Medulla oblongata (tissue), 1 donor: ENCODE results near the gene KCNJ16.
A peak's percentile ranks its signal among the peaks of the same experiment; 100 is the strongest.

Experiments
- DNase-seq: peaks from one replicate; pipeline ENCODE4 v3.0.0-alpha.2; 2015; ENCODE audit errors: extremely low spot score

Gene KCNJ16

DNA sequence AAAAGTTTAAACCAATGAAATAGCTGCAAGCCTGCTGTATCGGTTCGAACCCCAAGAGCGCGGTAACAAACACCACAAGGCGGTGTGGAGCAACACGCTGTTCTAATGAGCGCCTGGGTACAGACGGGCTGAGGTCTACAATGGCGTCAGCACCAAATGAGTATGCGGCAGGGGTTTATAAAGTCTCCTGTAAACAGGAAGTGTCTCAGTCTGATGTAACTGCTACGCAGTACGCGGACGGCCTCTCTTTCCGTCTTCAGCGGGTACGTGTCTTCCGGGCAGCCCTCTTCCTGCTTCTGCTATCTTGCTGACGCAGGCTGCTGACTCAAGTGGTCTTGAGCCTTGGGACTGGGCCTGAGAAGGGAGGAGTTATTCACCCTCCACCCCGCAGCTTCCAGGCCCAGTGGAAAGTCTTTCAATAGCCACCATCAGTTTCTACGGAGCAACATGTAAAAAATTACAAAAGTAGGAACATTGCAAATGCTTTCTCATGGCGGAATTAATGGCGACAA is 53.8 kb downstream of the KCNJ16 start:
- no peak for DNase-seq

DNA sequence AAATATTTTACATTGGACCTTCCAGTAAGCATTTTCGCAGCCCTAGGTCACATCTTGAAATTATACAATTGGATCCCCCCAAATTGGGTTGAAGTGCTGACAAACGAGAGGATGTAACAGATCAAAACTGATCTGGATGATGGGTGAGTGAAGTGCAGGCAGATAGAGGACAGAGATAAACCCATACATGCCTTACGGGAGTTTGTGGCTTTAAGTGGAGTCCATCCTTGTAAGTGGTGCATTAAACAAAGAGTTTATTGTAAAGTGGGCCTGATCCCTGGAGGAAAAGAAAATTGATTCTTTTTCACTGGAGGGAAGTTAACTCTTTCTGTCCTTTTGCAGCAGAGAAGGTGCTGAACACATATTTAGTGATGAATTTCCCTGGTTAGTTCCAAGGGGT is 55.3 kb downstream of the KCNJ16 start:
- DNase-seq, result no peak

- DNase-seq, result no peak
These were observed 57.5 kb downstream of the KCNJ16 start for GRCh38 chr17:70132505-70132904.

DNA sequence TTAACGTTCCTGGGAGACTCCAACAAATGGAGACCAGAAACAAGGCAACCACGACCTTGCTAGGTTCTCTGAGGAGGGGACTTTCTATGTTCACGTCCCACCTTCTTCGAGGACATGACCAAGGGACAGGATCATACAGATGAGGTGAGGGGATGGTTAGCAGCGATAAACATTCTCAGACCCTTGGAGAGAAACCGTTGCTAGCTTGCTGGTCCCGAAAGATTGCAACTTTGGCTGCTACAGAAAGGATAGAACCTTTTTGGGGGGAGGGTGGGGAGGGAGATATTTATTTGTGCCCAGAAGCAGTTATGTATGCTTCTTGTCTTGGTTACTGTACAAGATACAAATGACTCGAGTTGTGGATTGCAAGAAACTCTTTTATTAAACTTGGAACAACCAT is 59.0 kb downstream of the KCNJ16 start:
- no peak for DNase-seq

DNA sequence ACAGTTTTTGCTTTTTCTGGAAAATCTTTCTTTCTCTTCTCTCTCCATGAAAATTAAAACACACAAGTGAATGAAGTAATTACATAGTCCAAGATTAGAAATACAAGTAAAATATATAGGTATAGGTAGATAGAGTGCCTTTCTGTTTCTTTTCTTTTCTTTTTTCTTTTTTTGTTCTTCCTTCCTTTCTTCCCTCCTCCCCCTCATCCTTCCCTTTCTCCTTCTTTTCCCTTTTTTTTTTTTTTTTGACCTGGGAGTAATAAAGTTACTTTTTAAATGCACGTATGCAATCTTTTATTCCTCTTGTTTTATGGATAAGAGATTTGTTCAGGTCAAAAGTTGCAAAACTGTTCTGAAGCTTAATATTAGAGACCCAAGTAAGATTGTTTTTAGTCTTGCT is 59.8 kb downstream of the KCNJ16 start:
- no peak for DNase-seq

GRCh38 chr17:70136131-70136530 is 61.1 kb downstream of the KCNJ16 start:
- no peak for DNase-seq

DNA sequence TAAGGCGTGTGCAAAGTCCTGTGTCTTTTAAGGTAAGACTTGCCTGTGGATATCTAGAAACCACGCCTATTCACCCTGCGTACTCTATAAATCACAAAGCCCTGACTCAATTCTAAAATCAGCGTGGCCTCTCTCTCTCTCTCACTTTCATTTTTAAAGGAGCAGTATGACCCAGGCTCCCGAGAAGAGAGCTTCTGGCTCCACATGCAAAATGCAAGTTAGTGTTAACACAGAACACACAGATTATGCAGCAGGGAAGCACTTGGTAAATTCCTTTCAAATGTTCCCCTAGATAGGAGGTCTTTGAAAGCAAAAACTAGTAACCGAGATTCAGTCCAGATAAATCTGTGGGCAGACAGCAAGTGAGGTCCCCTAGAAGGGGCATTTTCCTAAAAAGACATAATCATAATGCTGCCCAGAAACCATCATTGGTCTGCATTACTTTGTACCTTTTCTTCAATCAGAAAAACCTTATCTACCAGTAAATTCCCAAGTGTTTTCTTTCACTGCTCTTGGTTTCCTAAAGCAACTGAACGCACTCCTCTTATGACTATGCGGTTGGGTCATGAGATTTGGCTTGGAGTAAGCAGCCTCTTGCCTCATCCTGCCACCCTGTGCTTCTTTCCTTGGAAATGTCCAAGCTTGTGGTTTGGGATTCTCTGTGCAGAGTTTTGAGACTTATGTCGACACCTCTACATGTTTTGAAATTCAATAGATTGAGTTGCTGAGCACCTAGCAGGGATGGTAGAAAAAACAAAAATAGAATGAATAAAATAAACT is 62.6 kb downstream of the KCNJ16 start:
- peak; percentile 92 for DNase-seq

GRCh38 chr17:70138291-70138865 is 63.4 kb downstream of the KCNJ16 start:
- peak; percentile 30 for DNase-seq

DNA sequence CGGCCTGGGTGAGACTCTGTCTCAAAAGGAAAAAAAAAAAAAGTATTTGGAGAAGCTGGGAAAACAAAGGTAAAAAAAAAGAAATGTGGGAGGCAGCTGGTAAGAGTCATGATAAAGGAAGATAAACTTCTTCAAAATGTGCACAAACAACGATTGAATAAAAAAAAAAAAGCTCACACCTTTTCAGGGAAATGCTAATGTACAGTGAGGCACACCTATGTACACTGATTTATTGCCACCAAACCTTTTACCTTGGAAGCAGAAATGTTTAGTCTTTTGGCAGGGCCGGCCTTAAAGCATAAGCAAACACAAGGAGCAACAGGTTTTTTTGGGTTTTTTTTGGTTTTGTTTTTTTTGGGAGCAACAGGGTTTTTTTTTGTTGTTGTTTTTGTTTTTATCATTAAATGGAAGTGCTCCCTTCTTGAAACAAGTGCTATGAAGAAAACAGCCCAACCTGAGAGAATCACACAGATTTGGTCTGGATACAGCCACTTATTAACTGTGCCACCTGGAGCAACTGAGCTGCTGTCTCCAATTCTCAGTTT is 64.5 kb downstream of the KCNJ16 start:
- DNase-seq, result no peak

DNA sequence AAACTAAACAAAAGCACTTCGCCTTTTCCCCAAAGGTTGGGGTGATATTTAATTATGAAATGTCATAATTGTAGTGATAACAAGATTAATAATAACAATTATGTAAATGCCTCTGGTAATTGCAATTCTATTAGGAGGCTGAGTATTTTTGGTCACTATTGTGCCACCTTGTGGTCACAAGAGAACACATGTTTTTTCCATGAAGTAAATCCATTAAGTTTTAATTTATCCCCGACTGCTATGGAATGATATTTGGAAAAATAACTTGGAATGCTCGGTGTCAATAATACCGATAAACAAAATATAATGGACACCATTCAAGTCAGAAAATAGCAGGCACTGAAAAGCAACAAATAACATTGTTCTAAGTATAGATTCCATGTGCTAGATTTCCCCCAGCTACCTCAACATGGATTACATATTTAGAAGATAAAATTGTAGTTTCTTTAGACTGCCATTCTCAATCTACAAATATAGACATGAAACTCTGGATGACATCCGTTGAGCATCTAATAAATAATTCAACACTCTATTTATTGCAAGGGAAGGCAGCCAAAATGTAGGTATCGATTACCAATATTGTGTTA is 69.3 kb downstream of the KCNJ16 start:
- peak; percentile 77 for DNase-seq

DNA sequence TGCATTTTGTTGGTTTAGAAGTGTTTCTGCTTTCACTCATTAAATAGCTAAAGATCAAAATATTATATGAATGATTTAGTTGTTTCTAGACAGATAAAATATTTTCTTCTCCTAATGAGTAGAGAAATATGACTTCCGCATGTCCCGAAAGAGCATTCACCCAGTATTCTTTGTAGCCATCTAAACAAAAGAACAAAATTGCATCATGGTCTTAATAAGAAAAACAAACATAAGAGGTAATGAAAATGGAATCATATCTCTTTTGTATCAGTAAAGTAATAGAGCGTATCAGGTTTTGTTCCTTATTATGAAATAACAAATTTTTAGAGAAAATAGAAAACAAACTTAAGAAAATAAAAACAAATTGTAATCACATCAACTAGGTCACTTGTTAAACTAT is 78.2 kb downstream of the KCNJ16 start:
- no peak for DNase-seq

- DNase-seq, result peak; percentile 63
These were observed 82.1 kb downstream of the KCNJ16 start for GRCh38 chr17:70157151-70157550.

DNA sequence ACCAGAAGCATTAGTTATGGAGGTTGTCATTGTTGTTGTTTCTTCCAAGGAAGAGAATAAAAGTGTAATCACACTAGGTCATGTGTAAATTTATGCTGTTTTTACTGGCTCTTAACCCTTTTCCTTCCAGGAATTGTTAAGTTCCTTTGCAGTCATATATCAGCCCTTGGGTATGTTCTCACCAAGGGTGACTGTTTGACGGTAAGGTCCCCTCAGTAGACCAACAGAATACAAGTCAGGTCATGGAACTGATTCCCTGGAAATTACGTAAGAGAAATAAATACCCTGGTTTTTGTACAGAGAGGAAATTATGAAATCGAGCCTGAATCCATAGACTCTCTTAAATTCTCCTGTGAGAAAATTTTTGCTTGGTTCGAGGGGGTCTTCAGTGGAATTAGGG is 83.2 kb downstream of the KCNJ16 start:
- DNase-seq, result no peak

DNA sequence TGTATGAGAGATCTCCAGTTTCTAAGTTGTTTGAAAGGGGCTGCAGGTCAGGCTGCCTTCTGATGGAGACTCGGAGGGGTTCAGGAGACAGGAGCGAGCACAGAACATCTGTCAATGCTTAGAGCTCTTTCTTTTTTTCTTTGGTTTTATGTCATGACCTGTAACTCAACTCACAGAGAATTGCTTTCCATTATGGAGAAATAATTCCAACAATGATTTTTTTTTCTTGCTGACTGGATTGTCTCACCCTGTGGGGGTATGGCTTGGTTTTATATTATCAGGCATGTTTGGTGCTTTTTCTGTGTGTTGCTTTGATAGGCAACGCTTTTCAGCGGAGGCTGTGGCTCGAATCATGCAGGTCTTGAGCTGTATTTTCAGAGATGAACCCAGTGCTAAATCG is 83.6 kb downstream of the KCNJ16 start:
- no peak for DNase-seq

- DNase-seq, result no peak
These were observed 85.0 kb downstream of the KCNJ16 start for GRCh38 chr17:70159980-70160379.

- no peak for DNase-seq
These were observed 86.5 kb downstream of the KCNJ16 start for GRCh38 chr17:70161519-70161918.

- DNase-seq, result peak; percentile 2
These were observed 90.4 kb downstream of the KCNJ16 start for GRCh38 chr17:70165383-70165782.

DNA sequence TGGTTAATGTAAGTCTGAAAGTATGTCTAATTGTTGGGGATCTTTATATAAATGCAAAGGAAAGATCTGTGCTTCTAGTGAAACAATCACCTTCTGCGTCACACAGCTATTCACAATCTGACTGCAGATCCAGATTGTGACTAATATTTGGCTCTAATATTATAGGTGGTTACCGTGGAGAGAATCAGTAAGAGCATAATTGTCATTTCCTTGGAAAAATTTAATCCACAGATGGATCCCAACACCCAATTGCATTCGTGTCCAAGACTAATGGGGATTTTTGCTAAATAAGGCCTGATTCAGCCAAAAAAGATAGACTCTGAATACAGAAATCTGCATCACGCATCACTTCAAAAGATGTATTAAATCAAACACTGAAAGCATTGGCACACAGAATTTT is 91.6 kb downstream of the KCNJ16 start:
- DNase-seq, result peak; percentile 22

GRCh38 chr17:70168044-70168976 is 93.3 kb downstream of the KCNJ16 start:
- peak; percentile 93 for DNase-seq

GRCh38 chr17:70168977-70169708 is 94.1 kb downstream of the KCNJ16 start, which contains the start of gene KCNJ2:
Gene KCNJ2 (plus strand): TSS chr17:70169532. CDS start chr17:70175040, 5,508 bp downstream.
- DNase-seq, result peak; percentile 94
